ENCODE data around the gene KRT83.

Gene KRT83

GRCh38 chr12:52310622-52311284 lies 10.4 kb downstream of the KRT83 start:
- TF ChIP-seq EZH2phosphoT487 (conservative IDR thresholded peaks at IDR 0.05; ENCODE audit: low read length) = no peak
- TF ChIP-seq, protein P1, sequence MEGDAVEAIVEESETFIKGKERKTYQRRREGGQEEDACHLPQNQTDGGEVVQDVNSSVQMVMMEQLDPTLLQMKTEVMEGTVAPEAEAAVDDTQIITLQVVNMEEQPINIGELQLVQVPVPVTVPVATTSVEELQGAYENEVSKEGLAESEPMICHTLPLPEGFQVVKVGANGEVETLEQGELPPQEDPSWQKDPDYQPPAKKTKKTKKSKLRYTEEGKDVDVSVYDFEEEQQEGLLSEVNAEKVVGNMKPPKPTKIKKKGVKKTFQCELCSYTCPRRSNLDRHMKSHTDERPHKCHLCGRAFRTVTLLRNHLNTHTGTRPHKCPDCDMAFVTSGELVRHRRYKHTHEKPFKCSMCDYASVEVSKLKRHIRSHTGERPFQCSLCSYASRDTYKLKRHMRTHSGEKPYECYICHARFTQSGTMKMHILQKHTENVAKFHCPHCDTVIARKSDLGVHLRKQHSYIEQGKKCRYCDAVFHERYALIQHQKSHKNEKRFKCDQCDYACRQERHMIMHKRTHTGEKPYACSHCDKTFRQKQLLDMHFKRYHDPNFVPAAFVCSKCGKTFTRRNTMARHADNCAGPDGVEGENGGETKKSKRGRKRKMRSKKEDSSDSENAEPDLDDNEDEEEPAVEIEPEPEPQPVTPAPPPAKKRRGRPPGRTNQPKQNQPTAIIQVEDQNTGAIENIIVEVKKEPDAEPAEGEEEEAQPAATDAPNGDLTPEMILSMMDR (IDR thresholded peaks at IDR 0.05; ENCODE audit: insufficient read depth, low read length, poor library complexity, severe bottlenecking) = no peak
- H3K27ac ChIP-seq (ENCODE audit: low read depth, low read length) = no peak overlapping the region
- no peaks in the 10 kb centered on the region for H3K9me2 ChIP-seq (replicated peaks; ENCODE audit: insufficient read depth, low read length)
- no peaks in the 10 kb centered on the region; the same call in 1 of the 2 replicates for H3K27me3 ChIP-seq (ENCODE audit: low read length)
- H3K4me2 ChIP-seq (ENCODE audit: low read depth, low read length, poor library complexity, severe bottlenecking) = no peak overlapping the region
- H3F3A ChIP-seq (ENCODE audit: insufficient read depth) = no peaks in the 10 kb centered on the region
- no peaks in the 10 kb centered on the region for H3K9me3 ChIP-seq (ENCODE audit: insufficient read depth, low read length)
- no peak overlapping the region for H2AFZ ChIP-seq (ENCODE audit: low read depth, low read length, severe bottlenecking)
- no peak overlapping the region for H3K4me3 ChIP-seq (ENCODE audit: insufficient read depth, low read length, poor library complexity, severe bottlenecking)
- no peak overlapping the region for H3K9ac ChIP-seq (ENCODE audit: low read length)
- no peaks in the 10 kb centered on the region for H4K20me1 ChIP-seq (ENCODE audit: low read depth, low read length)
- H3K36me3 ChIP-seq (ENCODE audit: low read length) = no peaks in the 10 kb centered on the region
- H3K79me2 ChIP-seq (ENCODE audit: insufficient read depth, low read length) = no peaks in the 10 kb centered on the region

DNA sequence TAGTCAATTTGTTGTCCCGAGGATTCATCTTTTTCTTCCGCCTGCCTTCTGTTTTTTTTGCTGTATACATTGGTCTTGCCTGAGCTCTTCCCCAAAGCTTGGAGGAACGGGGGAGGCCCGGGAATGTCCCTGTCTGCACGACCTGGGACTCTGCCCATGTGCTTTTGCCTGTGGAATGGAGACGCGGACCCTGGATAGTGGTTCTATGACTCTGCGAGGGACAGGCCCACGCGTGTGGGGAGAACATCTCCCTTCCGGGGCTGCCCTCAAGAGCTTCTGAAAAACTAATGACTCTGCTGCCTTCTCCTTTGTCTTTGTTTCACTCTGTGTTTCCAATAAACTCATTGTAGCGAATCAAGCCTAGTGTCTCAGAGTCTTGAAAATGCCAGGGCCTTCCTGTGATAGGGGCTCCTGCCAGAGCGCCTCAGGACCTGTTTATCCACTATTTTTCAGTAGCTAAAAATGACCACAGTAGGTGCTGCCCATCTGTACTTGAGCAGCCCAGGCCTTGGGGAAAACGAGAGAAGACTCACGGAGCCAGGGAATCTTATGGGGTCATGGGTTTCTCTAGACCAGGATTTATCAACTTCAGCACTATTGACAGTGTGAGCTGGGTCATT lies 12.3 kb downstream of the KRT83 start:
- Histone ChIP-seq H3K27ac (ENCODE audit: low read depth, low read length) (no peak overlapping the region), H3K9ac (ENCODE audit: low read length) (no peak overlapping the region), H3K9me3 (ENCODE audit: insufficient read depth, low read length) (no peaks in the 10 kb centered on the region), H3F3A (ENCODE audit: insufficient read depth) (no peaks in the 10 kb centered on the region), H3K4me3 (ENCODE audit: insufficient read depth, low read length, poor library complexity, severe bottlenecking) (no peak overlapping the region), H3K27me3 (ENCODE audit: low read length) (no peaks in the 10 kb centered on the region; the same call in 1 of the 2 replicates), H3K36me3 (ENCODE audit: low read length) (no peaks in the 10 kb centered on the region), H2AFZ (ENCODE audit: low read depth, low read length, severe bottlenecking) (no peak overlapping the region), H3K9me2 (replicated peaks; ENCODE audit: insufficient read depth, low read length) (no peaks in the 10 kb centered on the region), H3K4me2 (ENCODE audit: low read depth, low read length, poor library complexity, severe bottlenecking) (no peak overlapping the region), H3K79me2 (ENCODE audit: insufficient read depth, low read length) (no peaks in the 10 kb centered on the region), H4K20me1 (ENCODE audit: low read depth, low read length) (no peaks in the 10 kb centered on the region)
- no peak for TF ChIP-seq EZH2phosphoT487 (conservative IDR thresholded peaks at IDR 0.05; ENCODE audit: low read length)
- TF ChIP-seq, protein P1 (IDR thresholded peaks at IDR 0.05; ENCODE audit: insufficient read depth, low read length, poor library complexity, severe bottlenecking) = no peak

- Histone ChIP-seq H3K27me3 (ENCODE audit: low read length) (no peaks in the 10 kb centered on the region; the same call in 1 of the 2 replicates), H2AFZ (ENCODE audit: low read depth, low read length, severe bottlenecking) (no peak overlapping the region), H3K9me2 (replicated peaks; ENCODE audit: insufficient read depth, low read length) (no peaks in the 10 kb centered on the region), H3K27ac (ENCODE audit: low read depth, low read length) (no peak overlapping the region), H3F3A (ENCODE audit: insufficient read depth) (no peaks in the 10 kb centered on the region), H3K36me3 (ENCODE audit: low read length) (no peaks in the 10 kb centered on the region), H3K9me3 (ENCODE audit: insufficient read depth, low read length) (no peaks in the 10 kb centered on the region), H3K79me2 (ENCODE audit: insufficient read depth, low read length) (no peaks in the 10 kb centered on the region), H3K4me3 (ENCODE audit: insufficient read depth, low read length, poor library complexity, severe bottlenecking) (no peak overlapping the region), H3K9ac (ENCODE audit: low read length) (no peak overlapping the region), H3K4me2 (ENCODE audit: low read depth, low read length, poor library complexity, severe bottlenecking) (no peak overlapping the region), H4K20me1 (ENCODE audit: low read depth, low read length) (no peaks in the 10 kb centered on the region)
- TF ChIP-seq, protein P1 (IDR thresholded peaks at IDR 0.05; ENCODE audit: insufficient read depth, low read length, poor library complexity, severe bottlenecking) = no peak
- TF ChIP-seq EZH2phosphoT487 (conservative IDR thresholded peaks at IDR 0.05; ENCODE audit: low read length) = no peak
Observed at GRCh38 chr12:52307836-52308805, 13.1 kb downstream of the KRT83 start.
